Memory B cell (primary cell): ENCODE data around the gene ZNF565.

ENCODE experiments used
- ATAC-seq: fragments of 150-1000 bp; cut with Tn5 transposase; 2 replicates; pipeline ENCODE4 v1.10.0; 2021; ENCODE audit warnings: low read depth, mild to moderate bottlenecking, moderate library complexity
- DNase-seq, 2 donors: peaks; one replicate each; pipeline ENCODE4 v3.0.0; 2022; ENCODE audit warnings: low spot score in 2 of 2
- H3K27ac Mint-ChIP-seq: one replicate; pipeline ENCODE4 v1.8.0; 2022; ENCODE audit warnings: mild to moderate bottlenecking, moderate library complexity, mixed read lengths
- H3K27me3 Mint-ChIP-seq: one replicate; pipeline ENCODE4 v1.8.0; 2022; ENCODE audit warnings: mixed read lengths
- H3K36me3 Mint-ChIP-seq: one replicate; pipeline ENCODE4 v1.8.0; 2022; ENCODE audit warnings: mild to moderate bottlenecking, mixed read lengths
- H3K4me1 Mint-ChIP-seq: one replicate; pipeline ENCODE4 v1.8.0; 2022; ENCODE audit warnings: mixed read lengths
- H3K4me3 Mint-ChIP-seq: one replicate; pipeline ENCODE4 v1.8.0; 2022; ENCODE audit warnings: mild to moderate bottlenecking, moderate library complexity, mixed read lengths
- H3K9me3 Mint-ChIP-seq: one replicate; pipeline ENCODE4 v1.8.0; 2022; ENCODE audit warnings: mixed read lengths

Gene ZNF565

DNA sequence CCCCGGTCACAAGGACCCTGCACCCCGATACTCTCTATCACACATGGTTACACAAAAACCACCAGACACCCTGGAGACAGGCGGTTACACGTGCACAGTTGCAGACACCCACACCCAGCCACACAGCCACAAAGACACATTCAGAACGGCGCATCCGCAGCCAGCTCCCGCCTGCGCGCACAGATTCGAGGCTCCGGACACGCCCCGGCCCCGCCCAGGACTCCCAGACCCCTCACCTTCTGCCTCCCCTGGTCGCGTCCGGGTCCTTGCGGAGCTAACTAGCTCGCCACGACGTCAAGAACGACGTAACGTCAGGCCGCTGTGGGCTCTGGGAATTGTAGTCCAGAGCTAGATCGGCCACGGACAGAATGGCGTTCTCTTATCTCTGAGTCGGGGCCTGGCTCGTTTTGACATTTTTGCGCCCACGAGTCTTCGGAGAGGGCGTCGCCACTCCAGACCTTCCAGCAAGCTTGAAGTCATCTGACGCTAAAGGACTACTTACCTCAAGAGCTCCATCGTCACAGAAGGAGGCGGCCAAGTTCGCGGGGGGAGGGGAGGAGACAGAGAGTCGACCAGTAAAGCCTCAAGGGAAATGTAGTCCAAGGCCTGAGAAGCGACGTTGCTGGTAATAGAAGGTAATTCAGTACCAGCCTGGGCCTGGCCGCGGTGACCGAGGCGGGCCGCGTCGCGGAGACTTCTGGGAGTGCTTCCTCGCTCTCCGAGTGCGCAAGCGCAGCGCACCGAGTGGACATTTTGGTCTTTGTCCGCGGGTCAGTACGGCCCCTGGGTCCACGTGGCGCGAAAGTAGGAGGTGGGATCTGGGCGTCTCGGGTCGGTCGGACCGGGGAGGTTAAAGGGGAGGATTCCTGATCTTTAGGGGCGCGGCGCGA, at the start of gene ZNF565, which contains the start of gene ZNF146:
ZNF565 (minus strand) TSS at position 280 of the 890 bp plus-strand sequence. CDS start 12,680 bp downstream, outside the sequence.
ZNF146 (plus strand) TSS at position 721 of the 890 bp plus-strand sequence. CDS start 21,335 bp downstream, outside the sequence.
- peaks cover 11% of the 10 kb centered on the region for H3K4me1 Mint-ChIP-seq
- no peak within 1 kb of the TSS for H3K4me3 Mint-ChIP-seq
- H3K27ac Mint-ChIP-seq = no peak within 1 kb of the TSS
- peaks cover 6% of the 10 kb centered on the region for H3K36me3 Mint-ChIP-seq
- DNase-seq = peak; percentile 90 to 91
- peak; percentile 86 for ATAC-seq
- H3K9me3 Mint-ChIP-seq = no peaks in the 10 kb centered on the region
- H3K27me3 Mint-ChIP-seq = no peaks in the 10 kb centered on the region

- Mint-ChIP-seq H3K4me1 (peaks cover 2% of the 10 kb centered on the region), H3K36me3 (peaks cover 10% of the 10 kb centered on the region), H3K27ac (no peak overlapping the region), H3K27me3 (peaks cover 3% of the 10 kb centered on the region), H3K4me3 (no peak overlapping the region), H3K9me3 (peaks cover 10% of the 10 kb centered on the region)
- ATAC-seq = no peak
- DNase-seq = no peak
Observed at GRCh38 chr19:36259211-36259610, 44.7 kb upstream of the ZNF565 start.

DNA sequence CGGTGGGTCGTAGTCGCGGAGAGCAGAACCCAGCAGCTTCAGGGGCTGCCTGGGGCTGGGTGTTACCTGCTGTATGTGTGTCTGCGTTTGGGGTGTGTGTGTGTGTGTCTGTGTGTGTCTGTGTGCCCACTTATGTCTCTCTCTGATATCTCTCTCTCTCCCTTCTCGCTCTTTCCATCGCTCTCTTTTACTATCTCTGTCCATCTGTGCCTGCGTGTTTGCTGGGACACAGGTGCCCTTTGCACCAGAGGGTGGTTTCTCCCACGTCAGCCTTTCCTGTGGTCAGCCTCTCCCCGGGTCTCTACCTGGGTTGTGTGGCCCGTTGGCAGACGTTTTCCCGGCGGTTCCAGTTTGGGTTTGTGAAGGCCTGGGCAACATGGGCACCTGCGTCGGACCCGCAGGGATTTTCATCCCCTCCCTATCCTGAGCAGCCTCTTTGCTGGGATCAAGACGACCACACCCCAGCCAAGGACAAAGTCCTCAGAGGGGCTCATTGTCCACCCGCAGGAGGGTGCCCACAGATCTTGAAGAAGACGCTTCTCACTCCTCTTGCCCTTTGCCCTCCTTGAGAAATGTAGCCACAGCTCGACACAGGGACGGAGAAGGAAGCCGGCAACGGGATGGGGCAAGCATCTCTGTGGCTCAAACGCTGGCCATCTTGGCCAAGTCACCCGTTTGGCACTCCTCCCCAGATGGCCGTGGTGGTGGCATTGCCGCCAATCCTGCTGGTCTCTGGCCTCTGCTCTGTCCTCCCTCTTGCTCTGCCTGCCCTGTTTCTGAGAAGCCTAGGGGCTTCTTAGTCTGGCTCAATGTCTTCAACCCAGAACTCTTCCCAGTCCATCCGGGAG, 43.8 kb upstream of the ZNF565 start:
- Mint-ChIP-seq H3K4me3 (peak overlapping the region; percentile 66), H3K27me3 (peaks cover 3% of the 10 kb centered on the region), H3K4me1 (peaks cover 2% of the 10 kb centered on the region), H3K9me3 (peaks cover 5% of the 10 kb centered on the region), H3K36me3 (peaks cover 10% of the 10 kb centered on the region), H3K27ac (no peak overlapping the region)
- DNase-seq = no peak
- ATAC-seq = no peak

DNA sequence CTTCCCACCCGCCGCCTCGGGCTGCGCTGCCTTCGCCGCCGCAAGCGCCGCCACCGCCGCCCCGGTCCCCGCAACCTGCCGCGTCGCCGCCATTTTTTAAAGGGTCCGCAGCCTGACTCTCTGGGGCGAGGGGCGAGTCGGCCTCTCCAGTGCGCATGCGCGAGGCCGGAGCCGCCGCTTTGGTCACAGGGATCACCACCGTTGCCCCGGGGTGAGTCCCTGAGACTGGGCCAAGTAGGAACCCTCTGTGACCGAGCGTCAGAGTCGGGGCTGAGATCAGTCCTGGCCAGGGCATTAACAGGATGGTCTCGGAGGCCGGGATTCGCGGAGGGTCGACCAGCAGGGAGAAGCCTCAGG, 43.0 kb upstream of the ZNF565 start:
- Mint-ChIP-seq H3K27ac (no peak overlapping the region), H3K4me1 (peaks cover 2% of the 10 kb centered on the region), H3K27me3 (peaks cover 3% of the 10 kb centered on the region), H3K9me3 (peaks cover 5% of the 10 kb centered on the region), H3K4me3 (no peak overlapping the region), H3K36me3 (peaks cover 10% of the 10 kb centered on the region)
- ATAC-seq (no peak), DNase-seq (no peak)

GRCh38 chr19:36256853-36257519, 42.5 kb upstream of the ZNF565 start:
- Mint-ChIP-seq H3K36me3 (peaks cover 10% of the 10 kb centered on the region), H3K4me3 (no peak overlapping the region), H3K4me1 (peaks cover 2% of the 10 kb centered on the region), H3K9me3 (peaks cover 5% of the 10 kb centered on the region), H3K27me3 (peaks cover 3% of the 10 kb centered on the region), H3K27ac (no peak overlapping the region)
- DNase-seq = no peak
- ATAC-seq = no peak

GRCh38 chr19:36256064-36256463, 41.6 kb upstream of the ZNF565 start:
- Mint-ChIP-seq H3K27ac (no peak overlapping the region), H3K36me3 (peaks cover 10% of the 10 kb centered on the region)
- no peak for ATAC-seq

GRCh38 chr19:36255316-36255715, 40.9 kb upstream of the ZNF565 start:
- Mint-ChIP-seq H3K4me3 (no peak overlapping the region), H3K36me3 (peaks cover 10% of the 10 kb centered on the region), H3K9me3 (peaks cover 5% of the 10 kb centered on the region), H3K27ac (no peak overlapping the region), H3K27me3 (peaks cover 3% of the 10 kb centered on the region), H3K4me1 (peaks cover 2% of the 10 kb centered on the region)
- DNase-seq (no peak), ATAC-seq (no peak)

More at GRCh38 chr19:36256064-36256463, 41.6 kb upstream of the ZNF565 start:
- H3K4me1 Mint-ChIP-seq = peaks cover 2% of the 10 kb centered on the region
- no peak overlapping the region for H3K4me3 Mint-ChIP-seq
- DNase-seq = no peak
- peaks cover 3% of the 10 kb centered on the region for H3K27me3 Mint-ChIP-seq
- peaks cover 5% of the 10 kb centered on the region for H3K9me3 Mint-ChIP-seq

GRCh38 chr19:36254848-36255247, 40.4 kb upstream of the ZNF565 start:
- H3K27me3 Mint-ChIP-seq = peaks cover 3% of the 10 kb centered on the region
- ATAC-seq = no peak
- DNase-seq = no peak
- peaks cover 5% of the 10 kb centered on the region for H3K9me3 Mint-ChIP-seq
- H3K27ac Mint-ChIP-seq = no peak overlapping the region
- H3K4me1 Mint-ChIP-seq = peaks cover 2% of the 10 kb centered on the region
- H3K4me3 Mint-ChIP-seq = no peak overlapping the region
- H3K36me3 Mint-ChIP-seq = peaks cover 10% of the 10 kb centered on the region

GRCh38 chr19:36252047-36252446, 37.6 kb upstream of the ZNF565 start:
- no peaks in the 10 kb centered on the region for H3K4me1 Mint-ChIP-seq
- no peak overlapping the region for H3K4me3 Mint-ChIP-seq
- ATAC-seq (no peak), DNase-seq (no peak)
- H3K27me3 Mint-ChIP-seq = no peaks in the 10 kb centered on the region
- no peak overlapping the region for H3K27ac Mint-ChIP-seq
- peaks cover 7% of the 10 kb centered on the region for H3K36me3 Mint-ChIP-seq
- peaks cover 5% of the 10 kb centered on the region for H3K9me3 Mint-ChIP-seq

DNA sequence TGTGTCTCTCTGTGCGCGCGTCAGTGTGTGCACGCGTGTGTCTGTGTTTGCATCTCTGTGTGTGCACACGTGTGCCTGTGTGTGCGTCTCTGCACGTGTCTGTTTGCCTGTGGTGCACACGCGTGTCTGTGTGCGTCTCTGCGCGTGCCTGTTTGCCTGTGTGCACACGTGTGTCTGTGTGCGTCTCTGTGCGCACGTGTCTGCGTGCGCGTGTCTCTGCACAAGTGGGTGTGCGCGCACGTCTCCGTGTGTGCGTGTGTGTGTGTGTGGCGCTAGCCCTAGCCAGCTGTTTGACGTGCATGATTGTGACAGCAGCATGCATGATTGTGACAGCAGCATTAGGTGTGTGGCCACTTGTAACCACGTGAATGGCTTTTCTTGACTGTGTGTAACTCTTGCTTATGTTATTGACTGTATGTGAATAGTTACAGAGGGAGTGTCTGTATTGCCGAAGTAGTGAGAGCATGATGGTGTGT, 31.6 kb upstream of the ZNF565 start:
- ATAC-seq (no peak), DNase-seq (no peak)
- H3K27me3 Mint-ChIP-seq = peaks cover 6% of the 10 kb centered on the region
- peaks cover 10% of the 10 kb centered on the region for H3K9me3 Mint-ChIP-seq
- peak overlapping the region; percentile 62 for H3K4me3 Mint-ChIP-seq
- peaks cover 6% of the 10 kb centered on the region for H3K36me3 Mint-ChIP-seq
- peaks cover 7% of the 10 kb centered on the region for H3K4me1 Mint-ChIP-seq
- H3K27ac Mint-ChIP-seq = no peak overlapping the region

DNA sequence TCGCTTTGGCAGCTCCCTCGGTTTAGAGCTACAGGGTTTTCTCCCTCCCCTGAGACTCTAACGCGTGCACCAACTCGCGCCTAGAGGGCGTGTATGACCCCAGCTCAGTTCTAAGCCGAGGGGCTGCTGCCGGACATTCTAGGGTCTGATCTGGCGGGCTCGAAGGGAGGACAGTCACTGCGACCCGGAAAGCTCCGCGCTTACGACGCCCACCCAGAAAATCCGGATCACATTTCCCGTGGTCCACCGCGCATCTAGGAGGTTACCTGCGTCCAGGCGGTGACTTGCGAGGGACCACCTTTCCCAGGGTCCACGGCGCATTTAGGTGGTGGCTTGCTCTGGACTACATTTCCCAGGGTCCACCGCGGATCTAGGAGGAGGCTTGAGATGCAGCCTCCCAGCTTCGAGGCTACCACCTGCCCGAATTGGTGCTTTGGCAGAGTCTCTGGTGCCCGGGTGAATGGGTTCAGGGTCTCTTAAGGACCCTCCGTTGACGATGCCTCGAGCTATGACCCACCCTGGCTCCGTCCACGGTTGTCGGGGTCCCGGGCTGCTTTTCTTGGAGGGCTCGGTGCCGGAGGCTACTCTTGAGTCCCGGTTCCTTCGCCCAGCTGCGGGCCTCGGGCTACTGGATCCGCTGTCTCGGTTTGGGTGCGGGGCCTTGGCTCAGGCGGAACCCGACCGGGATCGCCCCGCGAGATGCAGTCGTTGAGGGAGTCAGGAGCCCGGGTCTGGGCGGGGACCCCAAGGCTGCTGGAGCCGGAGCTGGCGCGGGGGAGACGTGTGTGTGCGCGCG, 30.9 kb upstream of the ZNF565 start:
- Mint-ChIP-seq H3K36me3 (peaks cover 6% of the 10 kb centered on the region), H3K4me1 (peaks cover 7% of the 10 kb centered on the region), H3K27me3 (peaks cover 6% of the 10 kb centered on the region), H3K9me3 (peaks cover 10% of the 10 kb centered on the region), H3K27ac (no peak overlapping the region), H3K4me3 (no peak overlapping the region)
- DNase-seq (no peak), ATAC-seq (no peak)

DNA sequence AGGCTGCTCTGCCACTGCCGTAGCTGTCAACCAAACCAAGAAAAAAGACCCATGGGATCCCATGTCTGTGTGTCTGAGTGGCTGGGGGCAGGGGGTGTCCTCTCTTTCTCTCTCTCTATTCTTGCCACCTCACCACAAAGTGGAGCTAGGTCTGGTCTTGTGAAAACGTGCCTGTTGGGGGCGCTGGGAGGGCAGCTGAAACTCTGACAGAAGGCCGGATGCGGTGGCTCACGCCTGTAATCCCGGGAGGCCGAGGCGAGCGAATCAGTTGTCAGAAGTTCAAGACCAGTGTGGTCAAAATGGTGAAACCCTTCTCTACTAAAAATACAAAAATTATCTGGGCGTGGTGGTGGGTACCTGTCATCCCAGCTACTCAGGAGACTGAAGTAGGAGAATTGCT, 29.6 kb upstream of the ZNF565 start:
- Mint-ChIP-seq H3K9me3 (peaks cover 13% of the 10 kb centered on the region), H3K27ac (no peak overlapping the region), H3K4me3 (no peak overlapping the region), H3K36me3 (peaks cover 14% of the 10 kb centered on the region), H3K27me3 (peaks cover 6% of the 10 kb centered on the region), H3K4me1 (peaks cover 7% of the 10 kb centered on the region)
- no peak for ATAC-seq
- no peak for DNase-seq

DNA sequence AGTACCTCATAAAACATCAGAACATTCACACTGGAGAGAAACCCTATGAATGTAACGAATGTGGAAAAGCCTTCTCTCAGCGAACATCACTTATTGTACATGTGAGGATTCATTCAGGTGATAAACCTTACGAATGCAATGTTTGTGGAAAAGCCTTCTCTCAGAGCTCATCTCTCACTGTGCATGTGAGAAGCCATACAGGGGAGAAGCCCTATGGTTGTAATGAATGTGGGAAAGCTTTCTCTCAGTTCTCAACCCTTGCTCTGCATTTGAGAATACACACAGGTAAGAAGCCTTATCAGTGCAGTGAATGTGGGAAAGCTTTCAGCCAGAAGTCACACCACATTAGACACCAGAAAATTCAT, 22.5 kb upstream of the ZNF565 start:
- peaks cover 18% of the 10 kb centered on the region for H3K9me3 Mint-ChIP-seq
- no peaks in the 10 kb centered on the region for H3K27me3 Mint-ChIP-seq
- DNase-seq (no peak), ATAC-seq (no peak)
- H3K27ac Mint-ChIP-seq = no peak overlapping the region
- H3K36me3 Mint-ChIP-seq = peaks cover 65% of the 10 kb centered on the region
- no peaks in the 10 kb centered on the region for H3K4me1 Mint-ChIP-seq
- H3K4me3 Mint-ChIP-seq = no peak overlapping the region
